ENCODE measurements around the gene C3AR1. TPM values are rescaled to one million over a fixed set of nuclear protein-coding genes. Genes with fewer than 3 reads are reported as not detected.

The C3AR1 gene
- total and polyA plus RNA-seq, 2 of the 13 experiments (the other 11 are each of a cell fraction or from before 2014, with no cell fraction given) = not detected

DNA sequence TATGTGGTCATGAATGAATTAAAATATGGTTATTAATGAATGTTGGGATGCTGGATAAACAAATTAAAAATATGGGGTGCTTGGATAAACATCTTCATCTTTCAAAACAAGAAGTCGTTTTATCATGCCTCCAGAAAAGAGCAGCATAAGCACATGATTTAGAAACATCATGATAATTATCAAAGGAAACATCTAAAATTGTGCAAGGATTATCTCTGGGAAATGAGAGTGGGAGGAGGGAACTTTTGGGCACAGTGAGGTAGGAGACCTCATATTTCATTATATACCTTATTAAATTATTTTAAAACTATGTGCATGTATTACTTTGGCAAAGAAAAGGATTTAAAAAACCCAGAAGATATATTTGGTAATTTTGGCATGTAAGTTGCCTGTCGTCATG lies 8.9 kb downstream of the C3AR1 start:
- no peak for FAIRE-seq
- Histone ChIP-seq H3K27me3 (ENCODE audit: control insufficient read depth in 1 of 2, insufficient read depth in 2 of 2, low read length in 2 of 2) (no peaks in the 10 kb centered on the region), H3K4me2 (ENCODE audit: low read depth, low read length) (no peak overlapping the region), H3K9ac (ENCODE audit: insufficient read depth, low read depth, low read length) (no peak overlapping the region), H3K36me3 (replicated peaks in 1 of 2; ENCODE audit: control insufficient read depth in 1 of 2, insufficient read depth in 2 of 2, low read length in 2 of 2) (peaks cover 6 to 18% of the 10 kb centered on the region in 2 experiments), H3K4me3 (replicated peaks in 1 of 3; ENCODE audit: insufficient read depth in 1 of 3, low read depth in 2 of 3, low read length in 3 of 3) (no peak overlapping the region), H3K9me3 (ENCODE audit: low read length) (no peaks in the 10 kb centered on the region), H2AFZ (ENCODE audit: low read length) (no peak overlapping the region), H3K79me2 (ENCODE audit: insufficient read depth, low read length) (no peaks in the 10 kb centered on the region), H3K4me1 (ENCODE audit: insufficient read depth, low read length) (no peaks in the 10 kb centered on the region), H4K20me1 (ENCODE audit: insufficient read depth, low read length) (no peaks in the 10 kb centered on the region), H3K27ac (ENCODE audit: extremely low read length, insufficient read depth, low read length) (no peak overlapping the region)
- ChIA-PET POLR2A (no interaction called here), CTCF (ENCODE audit: low intra/inter-chr PET ratio, low total read pairs) (no interaction called here)
- TF ChIP-seq MEF2D (CRISPR knock-in tag; IDR thresholded peaks at IDR 0.05) (no peak), TAF15 (IDR thresholded peaks at IDR 0.05; ENCODE audit: low read depth, low read length, poor library complexity, severe bottlenecking) (no peak), JARID2 (CRISPR knock-in tag; IDR thresholded peaks at IDR 0.05; ENCODE audit: insufficient replicate concordance) (no peak), ZC3H13 (CRISPR knock-in tag; IDR thresholded peaks at IDR 0.05) (no peak), SETDB1 (CRISPR knock-in tag; IDR thresholded peaks at IDR 0.05; ENCODE audit: borderline replicate concordance) (no peak), RAD21 (CRISPR knock-in tag; IDR thresholded peaks at IDR 0.05) (no peak), RXRA (CRISPR knock-in tag; IDR thresholded peaks at IDR 0.05) (no peak), HNRNPK (IDR thresholded peaks at IDR 0.05; ENCODE audit: low read depth, low read length, poor library complexity, severe bottlenecking) (no peak), HNRNPLL (IDR thresholded peaks at IDR 0.05; ENCODE audit: low read depth, low read length, poor library complexity, severe bottlenecking) (no peak), CHD4 (IDR thresholded peaks at IDR 0.05; ENCODE audit: borderline replicate concordance, low read length) (no peak), ZNF569 (CRISPR knock-in tag; IDR thresholded peaks at IDR 0.05; ENCODE audit: borderline replicate concordance) (no peak), SSRP1 (CRISPR knock-in tag; IDR thresholded peaks at IDR 0.05) (no peak), FOSL1 (CRISPR knock-in tag; IDR thresholded peaks at IDR 0.05; ENCODE audit: borderline replicate concordance) (no peak)
- TF ChIP-seq, protein P1, sequence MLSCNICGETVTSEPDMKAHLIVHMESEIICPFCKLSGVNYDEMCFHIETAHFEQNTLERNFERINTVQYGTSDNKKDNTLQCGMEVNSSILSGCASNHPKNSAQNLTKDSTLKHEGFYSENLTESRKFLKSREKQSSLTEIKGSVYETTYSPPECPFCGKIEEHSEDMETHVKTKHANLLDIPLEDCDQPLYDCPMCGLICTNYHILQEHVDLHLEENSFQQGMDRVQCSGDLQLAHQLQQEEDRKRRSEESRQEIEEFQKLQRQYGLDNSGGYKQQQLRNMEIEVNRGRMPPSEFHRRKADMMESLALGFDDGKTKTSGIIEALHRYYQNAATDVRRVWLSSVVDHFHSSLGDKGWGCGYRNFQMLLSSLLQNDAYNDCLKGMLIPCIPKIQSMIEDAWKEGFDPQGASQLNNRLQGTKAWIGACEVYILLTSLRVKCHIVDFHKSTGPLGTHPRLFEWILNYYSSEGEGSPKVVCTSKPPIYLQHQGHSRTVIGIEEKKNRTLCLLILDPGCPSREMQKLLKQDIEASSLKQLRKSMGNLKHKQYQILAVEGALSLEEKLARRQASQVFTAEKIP (CRISPR knock-in tag; IDR thresholded peaks at IDR 0.05; ENCODE audit: borderline replicate concordance) = no peak
- TF ChIP-seq, protein P2, sequence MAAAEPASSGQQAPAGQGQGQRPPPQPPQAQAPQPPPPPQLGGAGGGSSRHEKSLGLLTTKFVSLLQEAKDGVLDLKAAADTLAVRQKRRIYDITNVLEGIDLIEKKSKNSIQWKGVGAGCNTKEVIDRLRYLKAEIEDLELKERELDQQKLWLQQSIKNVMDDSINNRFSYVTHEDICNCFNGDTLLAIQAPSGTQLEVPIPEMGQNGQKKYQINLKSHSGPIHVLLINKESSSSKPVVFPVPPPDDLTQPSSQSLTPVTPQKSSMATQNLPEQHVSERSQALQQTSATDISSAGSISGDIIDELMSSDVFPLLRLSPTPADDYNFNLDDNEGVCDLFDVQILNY (CRISPR knock-in tag; conservative IDR thresholded peaks at IDR 0.05) = no peak
- TF ChIP-seq, protein P3, sequence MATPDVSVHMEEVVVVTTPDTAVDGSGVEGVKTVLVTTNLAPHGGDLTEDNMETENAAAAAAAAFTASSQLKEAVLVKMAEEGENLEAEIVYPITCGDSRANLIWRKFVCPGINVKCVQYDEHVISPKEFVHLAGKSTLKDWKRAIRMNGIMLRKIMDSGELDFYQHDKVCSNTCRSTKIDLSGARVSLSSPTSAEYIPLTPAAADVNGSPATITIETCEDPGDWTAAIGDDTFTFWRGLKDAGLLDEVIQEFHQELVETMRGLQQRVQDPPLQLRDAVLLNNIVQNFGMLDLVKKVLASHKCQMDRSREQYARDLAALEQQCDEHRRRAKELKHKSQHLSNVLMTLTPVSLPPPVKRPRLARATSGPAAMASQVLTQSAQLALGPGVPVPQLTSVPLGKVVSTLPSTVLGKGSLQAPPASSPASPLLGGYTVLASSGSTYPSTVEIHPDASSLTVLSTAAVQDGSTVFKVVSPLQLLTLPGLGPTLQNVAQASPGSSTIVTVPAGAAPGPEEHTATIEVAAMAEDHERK (CRISPR knock-in tag; IDR thresholded peaks at IDR 0.05; ENCODE audit: low read depth) = no peak
- intact Hi-C loops (cut with micrococcal nuclease; ENCODE audit: unreplicated experiment) = no loop called here
- no peak for DNase-seq (ENCODE audit: low spot score)
- no peak for ATAC-seq
- 51% methylated on average over 2 of the region's 2 CpGs for WGBS (ENCODE audit: low lambda C conversion rate)
- in situ Hi-C loops (cut with HindIII; ENCODE audit: extremely low pct_ligation_motif_present, low pct_unique_long_range_greater_than_20kb) = no loop called here
- BruUV-seq (replicated peaks) = no TSS peak

Measured in HepG2 (cell line).